Astrocyte of the spinal cord (primary cell): ENCODE results near the gene FBXL7.

Experiments
- DNase-seq: peaks from one replicate; pipeline ENCODE4 v3.0.0; 2011; ENCODE audit warnings: low read depth, low spot score
- H3K4me3 ChIP-seq: 2 replicates; pipeline ENCODE4 v1.5.1; 2011; ENCODE audit warnings: low read depth, mild to moderate bottlenecking, low read length, moderate library complexity
- in situ Hi-C: cut with HindIII; loops from 2 replicates; pipeline ENCODE4 v1.10.0; 2017; ENCODE audit warnings: low sequenced_read_pairs
- TF ChIP-seq, protein P1 (sequence below): IDR thresholded peaks from 2 replicates; pipeline ENCODE4 v1.5.1; 2012; ENCODE audit warnings: low read depth, mild to moderate bottlenecking, low read length, inconsistent platforms

Gene FBXL7

DNA sequence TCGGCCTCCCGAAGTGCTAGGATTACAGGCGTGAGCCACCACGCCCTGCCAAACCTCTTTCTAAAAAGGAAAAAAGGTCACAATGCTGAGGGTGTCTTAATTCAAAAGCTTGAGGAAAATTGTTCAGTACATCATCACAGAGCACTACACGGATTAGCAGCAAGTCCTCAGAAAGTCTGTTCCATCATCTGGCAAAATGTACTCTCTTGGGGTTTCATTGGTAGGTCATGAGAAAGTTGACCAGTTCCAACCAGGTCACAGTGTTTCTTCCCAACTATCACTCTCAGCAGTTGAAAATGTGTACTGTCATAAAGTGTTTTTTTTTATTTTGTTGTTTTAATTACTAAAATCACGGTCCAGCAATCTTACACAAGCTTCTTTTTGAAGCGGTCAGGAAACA is 299.6 kb downstream of the FBXL7 start:
- in situ Hi-C loops = no loop called here
- no peak overlapping the region for H3K4me3 ChIP-seq
- no peak for DNase-seq
- TF ChIP-seq, protein P1, sequence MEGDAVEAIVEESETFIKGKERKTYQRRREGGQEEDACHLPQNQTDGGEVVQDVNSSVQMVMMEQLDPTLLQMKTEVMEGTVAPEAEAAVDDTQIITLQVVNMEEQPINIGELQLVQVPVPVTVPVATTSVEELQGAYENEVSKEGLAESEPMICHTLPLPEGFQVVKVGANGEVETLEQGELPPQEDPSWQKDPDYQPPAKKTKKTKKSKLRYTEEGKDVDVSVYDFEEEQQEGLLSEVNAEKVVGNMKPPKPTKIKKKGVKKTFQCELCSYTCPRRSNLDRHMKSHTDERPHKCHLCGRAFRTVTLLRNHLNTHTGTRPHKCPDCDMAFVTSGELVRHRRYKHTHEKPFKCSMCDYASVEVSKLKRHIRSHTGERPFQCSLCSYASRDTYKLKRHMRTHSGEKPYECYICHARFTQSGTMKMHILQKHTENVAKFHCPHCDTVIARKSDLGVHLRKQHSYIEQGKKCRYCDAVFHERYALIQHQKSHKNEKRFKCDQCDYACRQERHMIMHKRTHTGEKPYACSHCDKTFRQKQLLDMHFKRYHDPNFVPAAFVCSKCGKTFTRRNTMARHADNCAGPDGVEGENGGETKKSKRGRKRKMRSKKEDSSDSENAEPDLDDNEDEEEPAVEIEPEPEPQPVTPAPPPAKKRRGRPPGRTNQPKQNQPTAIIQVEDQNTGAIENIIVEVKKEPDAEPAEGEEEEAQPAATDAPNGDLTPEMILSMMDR = no peak

- no peak for DNase-seq
- in situ Hi-C loops = no loop called here
- no peak overlapping the region for H3K4me3 ChIP-seq
- TF ChIP-seq, protein P1 = no peak
Measured at GRCh38 chr5:15803280-15803679, 303.3 kb downstream of the FBXL7 start.

GRCh38 chr5:15806613-15807012 is 306.6 kb downstream of the FBXL7 start:
- TF ChIP-seq, protein P1 = no peak
- DNase-seq = no peak
- in situ Hi-C loops = no loop called here
- H3K4me3 ChIP-seq = no peak overlapping the region

GRCh38 chr5:15807248-15807647 is 307.3 kb downstream of the FBXL7 start:
- no peak for DNase-seq
- TF ChIP-seq, protein P1 = no peak
- in situ Hi-C loops = no loop called here
- no peak overlapping the region for H3K4me3 ChIP-seq

GRCh38 chr5:15807871-15808270 is 307.9 kb downstream of the FBXL7 start:
- in situ Hi-C loops = no loop called here
- peak; percentile 76 for DNase-seq
- H3K4me3 ChIP-seq = no peak overlapping the region
- TF ChIP-seq, protein P1 = peak; percentile 29

DNA sequence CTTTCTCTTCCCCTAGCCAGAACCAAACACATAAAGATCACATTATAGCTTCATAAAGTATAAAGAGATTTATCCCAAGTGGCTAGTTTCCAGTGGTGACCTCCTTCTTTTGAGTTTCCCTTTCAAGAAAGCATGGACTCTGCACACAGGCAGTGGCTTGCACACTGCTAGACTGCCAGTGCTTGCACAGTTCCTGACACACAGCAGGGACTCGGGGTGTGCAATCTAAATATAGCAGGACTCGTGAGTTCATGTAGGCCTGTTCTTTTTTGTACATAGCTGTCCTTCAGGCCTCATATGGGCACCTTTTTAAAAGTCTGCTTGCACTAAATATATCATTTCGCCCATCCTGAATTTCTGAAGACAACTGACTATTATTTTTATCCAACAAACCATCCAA is 308.6 kb downstream of the FBXL7 start:
- no peak for DNase-seq
- H3K4me3 ChIP-seq = no peak overlapping the region
- in situ Hi-C loops = no loop called here
- TF ChIP-seq, protein P1 = no peak

- DNase-seq = no peak
- no peak overlapping the region for H3K4me3 ChIP-seq
- in situ Hi-C loops = no loop called here
- TF ChIP-seq, protein P1 = no peak
Measured at GRCh38 chr5:15819617-15820016, 319.6 kb downstream of the FBXL7 start.
